Measurements from ENCODE around the gene COL19A1.

COL19A1 gene

DNA sequence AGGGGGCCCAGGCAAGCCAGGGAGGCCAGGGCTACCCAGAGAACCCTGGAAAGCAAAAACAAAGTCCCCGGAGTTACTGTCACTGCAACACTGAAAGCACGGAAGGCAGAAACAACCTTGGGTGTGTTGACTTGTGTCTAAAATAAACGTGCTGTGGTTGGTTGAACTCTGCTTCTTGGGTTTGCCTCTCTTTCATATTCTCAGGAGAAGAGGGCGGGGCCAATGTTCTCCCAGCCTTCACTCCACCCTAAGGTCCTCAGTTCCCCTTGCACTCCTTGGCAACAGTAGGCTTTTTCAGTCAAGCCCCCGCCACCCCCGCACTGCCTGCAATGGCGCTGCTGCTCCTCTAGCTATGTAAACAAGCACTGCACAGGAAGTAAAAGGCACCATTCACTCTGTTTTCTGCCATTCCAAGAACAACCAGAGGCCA lies 375.6 kb downstream of the COL19A1 start:
- no peak for DNase-seq

DNA sequence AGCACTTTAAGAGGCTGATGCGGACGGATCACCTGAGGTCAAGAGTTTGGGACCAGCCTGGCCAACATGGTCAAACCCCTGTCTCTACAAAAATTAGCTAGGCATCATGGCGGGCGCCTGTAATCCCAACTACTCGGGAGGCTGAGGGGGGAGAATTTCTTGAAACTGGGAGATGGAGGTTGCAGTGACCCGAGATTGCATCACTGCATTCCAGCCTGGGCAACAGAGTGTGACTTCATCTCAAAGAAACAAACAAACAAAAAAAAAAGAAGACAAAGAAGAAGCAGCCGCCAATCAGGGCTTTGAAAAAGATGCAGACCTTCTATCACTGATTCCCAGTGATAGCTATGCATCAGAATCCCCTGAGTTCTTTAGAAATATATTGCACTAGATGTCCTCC lies 379.8 kb downstream of the COL19A1 start:
- DNase-seq = no peak

DNA sequence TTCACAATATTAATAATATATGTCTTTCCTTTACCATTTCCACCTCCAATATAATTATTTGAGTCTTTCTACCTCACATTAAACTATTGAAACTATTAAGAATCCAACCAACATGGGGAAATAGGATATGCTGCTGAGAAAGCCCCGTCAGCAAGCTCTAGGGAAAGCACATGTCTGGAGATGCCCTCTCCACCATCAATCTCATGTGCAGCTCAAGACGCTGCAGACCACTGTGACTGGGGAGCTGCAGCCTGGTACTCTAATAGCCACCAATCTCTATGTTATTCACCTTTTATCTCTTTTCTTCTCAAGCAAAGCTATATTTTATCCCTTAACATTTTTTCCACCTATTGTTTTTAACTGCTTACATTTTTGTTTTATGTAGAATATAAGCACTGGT lies 386.2 kb downstream of the COL19A1 start:
- no peak for DNase-seq

DNA sequence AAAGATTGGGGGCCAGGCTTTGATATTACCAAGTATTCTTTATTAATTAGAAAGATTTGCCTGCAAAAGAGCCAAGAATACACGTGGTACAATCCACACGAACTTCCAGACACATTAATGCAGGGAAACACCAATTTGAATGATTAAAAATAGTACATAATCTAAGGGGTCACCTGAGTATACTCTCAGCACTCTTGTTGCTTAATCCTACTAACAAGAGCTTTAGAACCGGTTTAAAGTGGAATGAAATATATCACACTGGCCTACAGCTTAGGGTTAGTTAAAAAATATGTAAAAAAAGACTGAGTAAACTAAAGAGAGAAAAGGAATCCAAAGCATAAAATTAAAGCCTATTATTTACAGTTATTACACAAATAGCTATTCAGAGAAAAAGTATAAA lies 387.6 kb downstream of the COL19A1 start:
- no peak for DNase-seq

DNA sequence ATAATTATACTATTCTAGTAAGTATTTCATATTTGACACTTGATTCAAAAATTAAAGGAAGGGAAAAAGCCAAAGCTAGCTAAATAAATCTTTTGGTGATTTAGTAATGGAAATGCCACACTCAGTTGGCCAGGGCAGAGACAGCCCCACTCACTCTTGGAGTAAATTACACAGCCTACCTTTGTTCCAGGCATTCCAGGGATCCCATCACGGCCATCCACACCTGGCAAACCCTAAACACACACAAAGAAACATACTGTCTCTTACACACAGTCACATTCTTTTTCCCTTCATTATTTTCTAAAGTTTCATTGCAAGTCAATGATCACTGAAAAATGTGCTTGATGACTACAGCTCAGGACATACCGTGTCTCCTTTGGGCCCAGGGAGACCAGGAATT lies 388.4 kb downstream of the COL19A1 start:
- no peak for DNase-seq

DNA sequence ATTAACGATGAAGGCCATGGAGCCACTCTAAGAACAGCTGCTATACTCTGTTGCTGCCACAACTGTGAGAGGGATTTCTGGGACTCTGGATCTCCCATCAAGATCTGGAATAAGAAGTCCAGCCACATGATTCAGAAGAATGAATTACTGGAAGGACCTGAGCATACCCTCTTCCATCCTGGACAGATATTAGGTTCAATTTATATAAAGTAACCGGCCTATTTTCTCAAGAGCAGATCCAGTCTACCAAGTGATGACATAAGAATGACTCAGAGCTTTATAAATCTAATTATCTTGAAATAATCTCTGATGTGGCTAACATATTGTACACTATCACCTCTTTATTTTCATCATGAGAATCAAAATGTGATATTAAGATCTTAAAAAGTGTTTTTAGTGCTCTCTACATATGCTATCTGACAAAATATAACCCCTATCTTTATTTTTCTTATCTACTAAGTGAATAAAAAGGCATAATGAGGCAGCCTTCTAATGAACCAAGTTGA lies 391.5 kb downstream of the COL19A1 start:
- DNase-seq = no peak

DNA sequence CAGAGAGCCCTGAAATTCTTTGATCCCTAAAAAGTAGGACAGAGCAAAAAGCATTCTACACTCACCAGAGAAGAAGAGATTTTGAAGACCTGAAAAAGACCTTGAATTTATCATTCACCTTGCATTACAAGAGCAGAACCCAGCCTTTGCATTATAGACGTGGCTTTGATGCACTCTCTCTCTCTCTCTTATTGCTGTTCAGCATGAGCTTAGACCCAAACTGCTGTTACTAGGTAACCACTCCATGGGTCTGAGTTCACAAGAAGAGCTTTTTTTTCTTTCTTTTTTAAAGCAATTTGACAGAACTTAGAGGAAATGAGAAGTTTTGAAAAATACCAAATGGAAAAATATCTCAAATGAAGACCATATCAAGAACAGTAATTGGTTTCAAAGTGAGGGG lies 392.1 kb downstream of the COL19A1 start:
- DNase-seq = no peak
